Activated T-helper 1 cell treated with anti-CD3 and anti-CD28 coated beads, Interleukin-12 subunit alpha, Interleukin-12 subunit beta, Interleukin-2, Interleukin-4 antibody, amounts not matched to agents 30 ng/mL and 10 ng/mL and 1 ng/mL, durations not matched to agents 14 hours and 24 hours and 36 hours (primary cell): ENCODE results near the gene HSPB1. TPM values are rescaled to one million over a fixed set of nuclear protein-coding genes. Genes with fewer than 3 reads are reported as not detected.
A peak's percentile ranks its signal among the peaks of the same experiment; 100 is the strongest.

Source experiments
- DNase-seq: peaks from one replicate; pipeline ENCODE4 v3.0.0; 2021; ENCODE audit warnings: low spot score
- H3K27ac Mint-ChIP-seq: one replicate; pipeline ENCODE4 v1.8.0; 2021; ENCODE audit warnings: mild to moderate bottlenecking, mixed read lengths
- H3K27me3 Mint-ChIP-seq: one replicate; pipeline ENCODE4 v1.8.0; 2022; ENCODE audit warnings: mild to moderate bottlenecking, moderate library complexity, mixed read lengths; ENCODE audit not compliant: insufficient read depth
- H3K36me3 Mint-ChIP-seq: one replicate; pipeline ENCODE4 v1.8.0; 2021; ENCODE audit warnings: low read depth, mixed read lengths
- H3K4me1 Mint-ChIP-seq: one replicate; pipeline ENCODE4 v1.8.0; 2021; ENCODE audit warnings: low read depth, mixed read lengths
- H3K4me3 Mint-ChIP-seq: one replicate; pipeline ENCODE4 v1.8.0; 2021; ENCODE audit warnings: mild to moderate bottlenecking, moderate library complexity, mixed read lengths
- H3K9me3 Mint-ChIP-seq: one replicate; pipeline ENCODE4 v1.8.0; 2021; ENCODE audit warnings: mixed read lengths
- intact Hi-C: fragments of 100-400 bp; cut with micrococcal nuclease; formaldehyde crosslinking; loops from one replicate; pipeline ENCODE4 v1.15.1; 2024
- total RNA-seq: library from RNA; stranded (reverse); gene quantifications from 2 replicates; pipeline ENCODE4 v1.2.3, GENCODE V29; 2022

HSPB1 gene
- total RNA-seq, 1 donor from 2014 or later: 78.4 TPM

- peak overlapping the region; percentile 58 for H3K27ac Mint-ChIP-seq
- intact Hi-C loops: no loop called here
- no peak overlapping the region for H3K4me3 Mint-ChIP-seq
- H3K36me3 Mint-ChIP-seq: peaks cover 43% of the 10 kb centered on the region
- H3K4me1 Mint-ChIP-seq: peaks cover 54% of the 10 kb centered on the region
- DNase-seq: no peak
- no peaks in the 10 kb centered on the region for H3K9me3 Mint-ChIP-seq
- H3K27me3 Mint-ChIP-seq: no peaks in the 10 kb centered on the region
Measured at GRCh38 chr7:76349313-76349885, 46.9 kb downstream of the HSPB1 start.

- DNase-seq: no peak
- intact Hi-C loops: loop anchor here (10.0 kb wide), 1 partner anchor 827 kb away; no protein-coding TSS in a partner anchor
- H3K36me3 Mint-ChIP-seq: peaks cover 49% of the 10 kb centered on the region
- no peak overlapping the region for H3K4me3 Mint-ChIP-seq
- H3K27me3 Mint-ChIP-seq: no peaks in the 10 kb centered on the region
- H3K27ac Mint-ChIP-seq: no peak overlapping the region
- no peaks in the 10 kb centered on the region for H3K9me3 Mint-ChIP-seq
- peaks cover 62% of the 10 kb centered on the region for H3K4me1 Mint-ChIP-seq
Measured at GRCh38 chr7:76351372-76351771, 48.9 kb downstream of the HSPB1 start.

DNA sequence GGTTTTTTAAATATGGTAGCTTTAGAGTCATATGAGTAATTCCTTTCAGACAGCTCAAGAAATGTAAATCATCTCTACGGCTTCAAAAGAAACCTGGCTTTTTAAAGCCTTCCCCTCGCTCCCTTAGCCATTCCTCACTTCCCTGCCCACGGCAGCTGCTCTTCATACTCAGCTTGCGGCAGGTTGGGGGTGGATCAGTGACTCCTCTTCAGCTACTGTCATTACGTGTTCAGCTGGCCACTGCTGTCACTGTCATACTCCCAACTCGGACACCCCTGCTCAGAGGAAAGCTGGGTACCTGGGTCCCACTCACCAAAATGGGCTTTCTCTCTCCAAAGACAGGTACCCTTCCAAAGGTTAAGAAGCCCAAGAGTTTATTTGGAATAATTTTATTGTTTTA lies 49.7 kb downstream of the HSPB1 start:
- H3K27ac Mint-ChIP-seq: peak overlapping the region; percentile 86
- no peak overlapping the region for H3K4me3 Mint-ChIP-seq
- no peak for DNase-seq
- H3K27me3 Mint-ChIP-seq: no peaks in the 10 kb centered on the region
- H3K36me3 Mint-ChIP-seq: peaks cover 45% of the 10 kb centered on the region
- H3K4me1 Mint-ChIP-seq: peaks cover 61% of the 10 kb centered on the region
- intact Hi-C loops: loop anchor here (10.0 kb wide), 1 partner anchor 827 kb away; no protein-coding TSS in a partner anchor
- no peaks in the 10 kb centered on the region for H3K9me3 Mint-ChIP-seq

DNA sequence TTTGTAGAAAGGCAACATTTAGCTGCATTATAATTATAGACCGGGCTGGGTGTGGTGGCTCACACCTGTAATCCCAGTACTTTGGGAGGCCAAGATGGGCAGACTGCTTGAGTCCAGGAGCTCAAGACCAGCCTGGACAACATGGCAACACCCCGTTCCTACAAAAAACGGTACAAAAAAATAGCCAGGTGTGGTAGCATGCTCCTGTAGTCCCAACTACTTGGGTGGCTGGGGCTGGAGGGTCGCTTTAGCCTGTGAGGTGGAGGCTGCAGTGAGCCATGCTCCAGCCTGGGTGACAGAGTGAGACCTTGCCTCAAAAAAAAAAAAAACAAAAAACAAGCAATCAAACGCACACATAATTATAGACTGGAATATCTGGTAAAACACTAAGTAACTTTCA lies 51.3 kb downstream of the HSPB1 start:
- no peak for DNase-seq
- no peak overlapping the region for H3K4me3 Mint-ChIP-seq
- peaks cover 47% of the 10 kb centered on the region for H3K36me3 Mint-ChIP-seq
- peaks cover 59% of the 10 kb centered on the region for H3K4me1 Mint-ChIP-seq
- no peak overlapping the region for H3K27ac Mint-ChIP-seq
- no peaks in the 10 kb centered on the region for H3K9me3 Mint-ChIP-seq
- no peaks in the 10 kb centered on the region for H3K27me3 Mint-ChIP-seq
- intact Hi-C loops: loop anchor here (10.0 kb wide), 1 partner anchor 829 kb away; no protein-coding TSS in a partner anchor

Other genes with a start within 250 kb of the HSPB1 start
- gene SRRM3, start 100.8 kb upstream of the HSPB1 start, total RNA-seq: not detected in 2 replicates
- 165 and 167 TPM in 2 replicates for gene YWHAG, start 56.3 kb downstream of the HSPB1 start, total RNA-seq
- gene SSC4D, start 107.0 kb downstream of the HSPB1 start, total RNA-seq: 0.64 and 0.73 TPM in 2 replicates
- 4.0 and 4.2 TPM in 2 replicates for gene ZP3, start 122.3 kb downstream of the HSPB1 start, total RNA-seq
- gene DTX2, start 159.0 kb downstream of the HSPB1 start, total RNA-seq: 26.4 and 28.0 TPM in 2 replicates
- gene UPK3B, start 207.9 kb downstream of the HSPB1 start, total RNA-seq: 1.1 and 1.2 TPM in 2 replicates
- gene SPDYE16, start 240.6 kb downstream of the HSPB1 start, total RNA-seq: 0.15 TPM in 1 of 2 replicates, not detected in the other